NCI-H510A treated with DMSO at 0.1 percent for 48 hours (cell line): ENCODE data around the gene EIF1AY.
"Not testable (repeated sequence)": the region's sequence is repeated elsewhere in the genome, so short reads cannot be mapped to it uniquely, and the experiment has no call there.

Source experiments
- DNase-seq: peaks from one replicate; lab custom pipeline; 2025; lab: John Stamatoyannopoulos, UW

Gene EIF1AY, protein sequence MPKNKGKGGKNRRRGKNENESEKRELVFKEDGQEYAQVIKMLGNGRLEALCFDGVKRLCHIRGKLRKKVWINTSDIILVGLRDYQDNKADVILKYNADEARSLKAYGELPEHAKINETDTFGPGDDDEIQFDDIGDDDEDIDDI

DNA sequence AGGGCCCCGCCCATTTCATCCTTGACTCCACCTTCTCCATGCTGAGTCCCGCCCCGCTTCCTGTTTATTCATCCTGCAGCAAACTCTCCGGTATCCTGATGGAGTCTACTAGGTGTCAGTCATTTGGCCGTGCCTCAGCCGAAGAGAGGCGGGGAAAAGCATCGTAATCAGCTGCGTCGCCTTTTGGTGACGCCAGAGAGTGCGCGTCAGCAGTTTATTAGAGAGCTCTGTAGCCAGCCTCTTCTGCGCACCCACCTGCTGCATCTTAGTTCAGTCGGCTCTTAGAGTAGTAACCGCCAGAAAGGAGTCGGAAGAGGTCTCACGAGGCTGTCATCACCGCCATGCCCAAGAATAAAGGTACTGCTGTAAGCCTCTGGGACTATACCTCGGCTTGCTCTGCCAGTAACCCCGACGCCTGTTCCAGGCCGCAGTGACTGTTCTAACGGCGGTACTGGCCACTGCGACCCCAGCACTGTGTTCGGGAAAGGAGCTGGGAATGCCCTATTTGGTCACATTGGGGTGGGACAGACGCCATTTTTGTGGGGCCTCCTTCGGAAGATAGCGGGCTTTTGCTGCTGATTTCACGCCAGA lies at the start of gene EIF1AY:
TSS of gene EIF1AY (plus strand) at position 246 of the 591 bp plus-strand sequence. CDS start at position 342, 96 bp downstream.
- no peak for DNase-seq

DNA sequence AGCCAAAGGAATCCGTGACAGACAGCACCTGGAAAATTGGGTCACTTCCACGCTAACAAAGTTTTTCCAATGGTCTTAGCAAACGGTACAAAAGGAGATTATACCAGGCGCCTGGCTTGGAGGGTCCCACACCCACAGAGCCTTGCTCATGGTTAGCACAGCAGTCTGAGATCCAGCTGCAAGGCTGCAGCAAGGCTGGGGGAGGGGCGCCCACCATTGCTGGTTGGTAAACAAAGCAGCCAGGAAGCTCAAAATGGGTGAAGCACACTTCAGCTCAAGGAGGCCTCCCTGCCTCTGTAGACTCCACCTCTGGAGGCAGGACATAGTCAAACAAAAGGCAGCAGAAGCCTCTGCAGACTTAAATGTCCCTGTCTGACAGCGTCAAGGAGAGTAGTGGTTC lies 47.1 kb upstream of the EIF1AY start:
- DNase-seq, result no peak

DNA sequence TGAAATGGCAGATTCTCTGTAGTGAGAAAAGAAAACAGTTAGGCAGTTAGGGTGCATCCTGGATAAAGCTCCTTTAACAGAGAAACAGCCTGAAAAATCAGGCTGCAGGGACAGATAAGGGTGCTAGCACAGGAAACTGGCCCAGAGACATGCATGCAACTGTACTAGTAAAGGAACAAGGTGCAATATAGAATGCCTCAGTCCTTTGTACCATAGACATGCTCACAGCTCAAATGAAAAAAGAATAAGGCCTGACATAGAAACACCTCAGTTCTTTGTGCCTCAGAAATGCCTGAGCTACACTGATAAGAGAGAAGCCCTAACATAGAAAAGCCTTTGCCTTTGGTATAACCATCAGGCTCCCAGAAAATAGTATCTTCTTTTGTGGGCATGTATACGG lies 37.4 kb upstream of the EIF1AY start:
- DNase-seq, result no peak

DNA sequence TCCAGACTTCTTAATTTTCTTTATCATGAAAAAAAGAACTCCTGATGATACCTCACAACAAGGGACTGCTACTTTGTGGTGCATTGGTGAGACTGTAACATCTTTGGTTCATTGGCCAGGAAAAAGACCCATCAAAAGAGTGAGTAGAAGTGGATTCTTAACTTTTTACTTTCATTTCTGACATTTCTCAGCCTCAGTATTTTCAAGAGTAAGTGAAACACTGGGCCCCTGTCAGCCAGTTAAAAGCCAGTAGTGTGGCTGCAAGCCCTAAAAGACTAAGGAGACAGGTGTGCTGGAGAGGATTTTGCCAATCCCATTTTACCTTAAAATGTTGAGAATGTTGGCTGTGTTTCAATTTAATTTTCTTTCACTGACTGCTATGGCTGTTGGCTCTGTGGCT lies 36.6 kb upstream of the EIF1AY start:
- no peak for DNase-seq

DNA sequence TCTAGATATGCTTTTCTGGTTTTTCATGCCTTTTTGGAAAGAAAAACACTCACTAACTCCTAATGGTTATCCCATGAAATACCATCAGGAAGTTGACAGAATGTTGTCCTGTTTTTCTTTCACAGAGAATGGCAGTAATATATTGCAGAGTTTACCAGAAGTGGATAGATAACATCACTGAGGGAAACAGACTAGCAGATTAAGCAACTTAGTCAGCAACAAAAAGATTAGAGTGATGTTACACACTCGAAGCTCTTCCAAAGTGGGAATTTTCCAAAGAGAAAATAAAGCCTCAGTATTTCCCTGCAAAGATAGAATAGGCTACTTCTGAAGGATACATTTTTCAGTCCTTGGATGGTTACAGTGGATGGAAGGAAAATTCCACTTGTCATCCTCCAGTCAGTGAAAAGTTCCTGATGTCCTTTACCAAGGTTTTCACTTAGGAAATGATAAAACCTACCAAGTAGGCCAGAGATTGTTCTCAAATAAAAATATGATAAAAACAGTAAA lies 31.1 kb upstream of the EIF1AY start:
- DNase-seq, result no peak

DNA sequence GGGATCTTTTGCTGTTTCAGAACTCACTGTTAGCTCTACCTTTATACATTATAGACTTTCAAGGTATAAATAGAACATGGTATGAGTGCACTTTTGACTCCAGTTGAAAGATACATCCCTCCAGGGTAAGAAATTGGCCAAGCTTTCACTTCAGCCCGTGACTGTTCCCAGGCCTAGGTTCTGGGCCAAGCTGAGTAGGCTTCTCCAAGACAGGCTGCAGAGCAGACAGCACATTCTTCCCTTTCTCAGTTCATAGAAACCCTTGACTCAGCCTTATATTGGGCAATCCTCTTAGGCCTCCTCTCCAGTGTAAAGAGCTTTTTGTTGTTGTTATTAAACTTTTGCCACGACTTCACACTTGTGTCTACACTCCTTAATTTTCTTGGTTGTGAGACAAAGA lies 29.5 kb upstream of the EIF1AY start:
- DNase-seq, result no peak

DNA sequence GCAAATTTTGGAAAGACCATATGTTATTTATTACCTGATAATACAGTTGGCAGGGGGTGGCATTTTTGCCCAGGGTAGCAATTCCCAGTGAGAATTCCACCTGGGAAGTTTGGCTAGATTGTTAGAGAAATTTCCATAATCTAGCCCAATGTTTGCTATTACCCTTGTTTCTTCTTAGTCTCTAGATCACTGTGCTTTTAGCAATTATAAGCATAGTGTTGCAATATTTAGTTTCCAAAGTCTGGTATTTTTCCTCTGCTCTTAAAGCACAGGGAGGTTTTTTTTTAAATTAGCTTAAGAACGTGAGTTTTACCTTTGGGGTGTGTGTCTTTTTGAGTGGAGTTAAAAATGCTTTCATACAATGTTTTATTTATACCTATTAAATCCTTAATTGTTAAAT lies 26.3 kb upstream of the EIF1AY start:
- no peak for DNase-seq

DNA sequence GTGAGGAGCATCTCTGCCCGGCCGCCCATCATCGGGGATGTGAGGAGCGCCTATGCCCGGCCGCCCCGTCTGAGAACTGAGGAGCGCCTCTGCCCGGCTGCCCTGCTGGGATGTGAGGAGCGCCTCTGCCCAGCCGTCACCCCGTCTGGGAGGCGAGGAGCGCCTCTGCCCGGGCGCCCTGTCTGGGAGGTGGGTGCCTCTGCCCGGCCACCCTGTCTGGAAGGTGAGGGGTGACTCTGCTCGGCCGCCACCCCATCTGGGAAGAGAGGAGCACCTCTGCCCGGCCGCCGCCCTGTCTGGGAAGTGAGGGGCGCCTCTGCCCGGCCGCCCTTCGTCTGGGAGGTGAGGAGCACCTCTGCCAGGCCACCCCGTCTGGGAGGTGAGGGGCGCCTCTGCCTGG lies 23.7 kb upstream of the EIF1AY start:
- DNase-seq, result no peak

DNA sequence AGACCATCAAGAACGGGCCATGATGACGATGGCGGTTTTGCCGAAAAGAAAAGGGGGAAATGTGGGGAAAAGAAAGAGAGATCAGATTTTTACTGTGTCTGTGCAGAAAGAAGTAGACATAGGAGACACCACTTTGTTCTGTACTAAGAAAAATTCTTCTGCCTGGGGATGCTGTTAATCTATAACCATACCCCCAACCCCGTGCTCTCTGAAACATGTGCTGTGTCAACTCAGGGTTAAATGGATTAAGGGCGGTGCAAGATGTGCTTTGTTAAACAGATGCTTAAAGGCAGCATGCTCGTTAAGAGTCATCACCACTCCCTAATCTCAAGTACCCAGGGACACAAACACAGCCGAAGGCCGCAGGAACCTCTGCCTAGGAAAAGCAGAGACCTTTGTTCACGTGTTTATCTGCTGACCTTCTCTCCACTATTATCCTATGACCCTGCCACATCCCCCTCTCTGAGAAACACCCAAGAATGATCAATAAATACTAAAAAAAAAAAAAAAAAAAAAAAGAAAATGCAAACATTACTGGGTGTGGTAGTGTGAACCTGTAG lies 22.7 kb upstream of the EIF1AY start:
- not testable (repeated sequence) for DNase-seq

DNA sequence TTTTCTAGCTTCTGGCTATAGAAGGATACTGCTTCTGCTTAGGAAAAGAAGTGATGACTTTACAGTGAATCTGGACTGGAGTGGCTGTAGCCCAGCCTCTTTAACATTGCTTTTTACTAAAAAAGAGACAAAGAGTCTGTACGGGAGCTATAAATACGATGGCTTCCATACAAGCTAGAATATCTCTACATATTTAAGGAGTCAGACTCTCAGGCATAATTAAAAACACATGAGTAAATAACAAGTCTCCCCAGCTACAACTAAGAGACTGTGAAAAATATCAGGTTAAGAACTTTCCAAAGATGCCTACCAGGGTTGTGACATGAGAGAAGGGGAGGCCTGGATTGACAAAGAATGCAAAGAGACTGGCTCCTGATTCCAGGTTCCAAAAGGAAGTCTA lies 19.8 kb upstream of the EIF1AY start:
- no peak for DNase-seq

DNA sequence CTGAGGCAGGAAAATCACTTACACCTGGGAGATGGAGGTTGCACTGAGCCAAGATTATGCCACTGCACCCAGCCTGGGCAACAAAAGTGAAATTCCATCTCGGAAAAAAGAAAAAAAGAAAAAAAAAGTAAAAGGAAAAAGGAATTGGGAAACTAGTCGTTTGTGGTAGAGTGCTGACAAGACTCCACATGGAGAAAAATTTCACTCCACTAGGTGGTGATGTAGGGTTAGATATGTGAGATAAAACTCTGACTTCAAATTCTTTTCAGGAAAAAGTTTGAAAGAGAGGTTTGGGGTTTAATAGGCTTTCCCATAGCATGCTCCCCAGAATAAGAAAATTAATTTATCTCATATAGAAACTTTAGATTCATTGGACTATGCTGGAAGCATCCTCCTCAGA lies 16.9 kb upstream of the EIF1AY start:
- DNase-seq, result no peak

DNA sequence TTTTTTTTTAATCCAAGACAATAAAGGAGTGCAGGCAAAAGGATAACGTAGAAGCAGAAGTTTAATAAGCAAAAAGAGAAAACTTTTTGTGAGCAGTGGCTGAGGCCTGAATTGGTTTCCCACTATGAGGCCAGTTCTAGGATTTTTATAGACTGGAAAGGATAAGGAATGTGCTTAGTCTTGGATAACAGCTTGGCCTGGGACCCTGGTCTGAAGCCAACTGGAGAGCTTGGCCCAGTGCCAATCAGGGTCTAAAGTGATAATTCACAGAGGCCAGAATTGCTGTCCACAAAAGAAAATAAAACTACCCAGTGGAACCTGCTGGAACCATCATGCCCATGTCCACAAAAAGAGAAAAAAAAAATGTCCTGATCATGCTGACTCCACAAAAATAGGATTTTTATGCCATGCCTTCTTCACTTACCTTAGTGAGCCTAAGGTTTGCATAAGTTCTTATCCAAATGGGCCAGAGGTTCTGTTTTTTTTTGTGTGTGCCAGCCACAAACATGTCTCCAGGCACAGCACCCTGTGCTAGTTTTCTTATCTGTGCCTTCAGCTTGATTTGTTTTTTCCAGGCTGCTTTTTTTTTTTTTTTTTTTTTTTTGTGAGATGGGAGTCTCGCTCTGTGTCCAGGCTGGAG lies 15.6 kb upstream of the EIF1AY start:
- no peak for DNase-seq

DNA sequence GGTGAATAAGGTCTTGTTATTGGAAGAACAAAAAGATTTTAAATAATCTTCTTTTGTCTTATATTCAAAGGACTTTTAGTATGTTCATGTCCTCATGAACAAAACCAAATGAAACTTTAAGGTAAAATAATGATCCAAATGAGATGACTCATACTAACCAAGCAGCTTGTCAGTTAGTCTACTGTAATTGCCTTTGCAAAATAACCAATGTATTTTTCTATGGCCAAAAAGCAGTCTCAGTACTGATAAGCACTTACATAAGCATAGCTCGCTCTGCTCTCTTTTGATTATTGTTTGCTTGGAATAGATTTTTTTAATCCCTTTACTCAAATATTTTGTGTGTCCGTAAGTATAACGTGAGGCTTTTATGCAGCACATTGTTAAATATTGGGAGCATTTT lies 4.3 kb upstream of the EIF1AY start:
- DNase-seq, result no peak

DNA sequence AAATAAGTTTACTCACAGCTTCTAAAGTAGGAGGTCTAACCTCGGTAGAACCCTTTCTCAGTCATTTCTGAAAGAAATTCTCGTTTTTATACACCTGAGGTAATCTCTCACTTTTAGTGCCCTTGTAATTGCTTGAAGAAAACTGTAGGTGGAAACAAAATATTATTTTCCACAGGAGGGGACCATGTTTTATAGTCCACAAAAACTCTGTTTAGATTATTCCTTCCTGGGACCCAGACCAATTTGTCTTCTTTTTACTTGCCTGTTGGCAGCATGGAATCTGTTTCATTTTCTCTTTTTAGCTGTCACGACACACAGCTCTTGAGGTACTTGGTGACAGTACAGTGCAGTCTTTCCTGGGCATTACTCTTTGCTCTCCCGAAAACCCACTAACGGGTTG lies 930 bp downstream of the EIF1AY start:
- no peak for DNase-seq

DNA sequence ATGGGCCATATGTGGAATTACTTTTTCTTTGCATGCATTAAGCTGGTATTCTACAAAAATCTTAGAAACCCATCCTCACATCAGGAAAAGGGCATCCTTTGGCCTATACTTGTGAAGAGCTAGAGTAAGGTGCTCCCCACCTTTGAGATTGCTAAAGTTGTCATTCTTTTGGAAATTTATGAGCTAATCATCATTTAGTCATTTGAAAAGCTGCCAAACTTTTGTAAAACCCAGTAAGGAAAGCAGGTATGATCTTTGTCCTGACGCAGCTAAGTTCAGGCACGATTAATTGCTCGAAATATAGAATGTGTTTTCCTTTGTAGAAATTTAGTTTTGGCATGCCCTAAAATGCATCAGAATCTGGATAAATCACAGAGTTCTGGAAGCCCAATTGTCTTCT lies 2.6 kb downstream of the EIF1AY start:
- DNase-seq, result no peak

DNA sequence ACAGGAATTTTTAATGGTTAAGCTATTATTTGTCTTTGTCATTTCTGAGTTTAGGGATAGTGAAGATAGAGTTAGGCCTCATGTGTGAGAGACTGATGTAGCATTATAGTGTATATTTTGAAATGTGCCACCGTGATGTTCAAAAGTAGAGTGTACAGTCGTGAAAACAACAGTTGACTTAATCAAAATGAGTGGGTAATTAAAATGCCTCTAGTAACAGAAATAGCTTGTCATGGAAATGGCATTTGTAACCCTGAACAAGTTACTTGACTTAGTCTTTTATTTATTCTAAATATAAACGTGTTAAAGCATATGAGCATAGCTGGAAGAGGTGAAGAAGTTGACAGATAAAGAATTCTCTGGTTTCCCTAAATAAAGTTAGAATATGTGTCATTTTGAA lies 6.1 kb downstream of the EIF1AY start:
- no peak for DNase-seq

DNA sequence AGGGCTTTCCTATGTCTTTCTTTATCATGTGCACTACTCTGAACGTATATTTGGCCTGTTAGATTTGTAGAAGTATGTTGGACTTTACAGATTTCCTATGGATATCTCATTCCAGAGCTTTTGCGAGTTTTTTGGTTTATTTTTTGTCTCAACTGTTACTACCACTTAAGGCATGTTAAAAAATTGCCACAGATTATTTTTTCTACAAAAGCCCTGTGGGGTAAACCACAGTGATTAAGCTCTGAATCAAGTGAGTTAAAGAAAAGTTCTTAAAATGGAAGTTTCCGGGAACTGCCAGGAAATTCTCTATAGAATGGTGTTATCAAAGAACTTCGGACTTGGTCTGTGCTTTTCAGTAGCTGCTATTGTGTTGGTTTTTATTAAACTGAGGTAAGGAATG lies 10.6 kb downstream of the EIF1AY start:
- DNase-seq, result no peak
